Uterus (tissue), 2 donors: ENCODE data around the gene PWWP2B.

Experiments
- CTCF ChIP-seq, 4 experiments: fragments of 200-600 bp in 2 of 4; fragments of 450-650 bp in 2 of 4; sonication (generic) in 2 of 4; IDR thresholded peaks; one replicate each; pipeline ENCODE4 v1.5.1; 2016 to 2019; ENCODE audit warnings: antibody characterized with exemption in 4 of 4, mild to moderate bottlenecking in 2 of 4, moderate library complexity in 1 of 4
- POLR2A ChIP-seq, 2 donors: fragments of 450-650 bp; IDR thresholded peaks; one replicate each; pipeline ENCODE4 v1.6.1; 2016; ENCODE audit warnings: antibody characterized with exemption in 2 of 2, mild to moderate bottlenecking in 1 of 2, moderate library complexity in 1 of 2

- peak in 2 of 4 experiments; percentile 4 to 7 for TF ChIP-seq CTCF (IDR thresholded peaks at IDR 0.05)
- peak in 1 of 2 donors; percentile 20 for TF ChIP-seq POLR2A (IDR thresholded peaks at IDR 0.05)
These were observed 14.7 kb downstream of the PWWP2B start for GRCh38 chr10:132411561-132412253.
